Loucy (cell line): ENCODE data around the gene TMEM9.

ENCODE experiments used
- H2AFZ ChIP-seq: fragments of 200-600 bp; sonication (generic); 2 replicates; pipeline ENCODE4 v1.6.0; 2016; ENCODE audit warnings: antibody characterized with exemption, mild to moderate bottlenecking, low read length, moderate library complexity
- H3F3A ChIP-seq: fragments of 200-600 bp; 2 replicates; pipeline ENCODE4 v1.6.0; 2016; ENCODE audit warnings: antibody characterized with exemption, low read depth, mild to moderate bottlenecking
- H3K27me3 ChIP-seq: fragments of 200-600 bp; sonication (generic); 2 replicates; pipeline ENCODE4 v1.6.1; 2014; ENCODE audit warnings: low read length, mild to moderate bottlenecking; ENCODE audit not compliant: insufficient read depth, poor library complexity, severe bottlenecking
- H3K36me3 ChIP-seq: fragments of 200-600 bp; sonication (generic); 2 replicates; pipeline ENCODE4 v1.6.1; 2016; ENCODE audit warnings: low read length; ENCODE audit not compliant: insufficient read depth
- H3K4me1 ChIP-seq: fragments of 200-600 bp; sonication (generic); 2 replicates; pipeline ENCODE4 v1.5.1; 2014; ENCODE audit warnings: low read length, mild to moderate bottlenecking; ENCODE audit not compliant: insufficient read depth, poor library complexity, severe bottlenecking
- H3K4me2 ChIP-seq: fragments of 200-600 bp; sonication (generic); 2 replicates; pipeline ENCODE4 v1.6.0; 2014; ENCODE audit warnings: antibody characterized with exemption, low read length, low read depth, mild to moderate bottlenecking; ENCODE audit not compliant: poor library complexity, severe bottlenecking
- H3K4me3 ChIP-seq: fragments of 200-600 bp; sonication (generic); 2 replicates; pipeline ENCODE4 v1.5.1; 2014; ENCODE audit warnings: low read length, mild to moderate bottlenecking, mixed read lengths; ENCODE audit not compliant: poor library complexity, severe bottlenecking
- H3K79me2 ChIP-seq: fragments of 200-600 bp; sonication (generic); 2 replicates; pipeline ENCODE4 v1.6.1; 2014; ENCODE audit warnings: low read length; ENCODE audit not compliant: insufficient read depth
- H3K9ac ChIP-seq: fragments of 200-600 bp; sonication (generic); 2 replicates; pipeline ENCODE4 v1.6.0; 2014; ENCODE audit warnings: mild to moderate bottlenecking, low read depth, low read length, moderate library complexity; ENCODE audit not compliant: poor library complexity, severe bottlenecking
- H3K9me2 ChIP-seq: fragments of 200-600 bp; sonication (generic); replicated peaks from 2 replicates; pipeline ENCODE4 v1.6.1; 2016; ENCODE audit warnings: low read depth, low read length, mixed read lengths
- H3K9me3 ChIP-seq: fragments of 200-600 bp; sonication (generic); 2 replicates; pipeline ENCODE4 v1.6.1; 2014; ENCODE audit warnings: mild to moderate bottlenecking, antibody characterized with exemption, low read length, low read depth; ENCODE audit not compliant: insufficient read depth
- H4K20me1 ChIP-seq: fragments of 200-600 bp; sonication (generic); 2 replicates; pipeline ENCODE4 v1.6.0; 2014; ENCODE audit warnings: antibody characterized with exemption, low read length, mild to moderate bottlenecking; ENCODE audit not compliant: insufficient read depth, poor library complexity, severe bottlenecking
- CTCF ChIP-seq: fragments of 200-600 bp; sonication (generic); conservative IDR thresholded peaks from 2 replicates; pipeline ENCODE4 v1.5.1; 2014; ENCODE audit warnings: mild to moderate bottlenecking, antibody characterized with exemption, low read length
- EZH2phosphoT487 ChIP-seq: fragments of 200-600 bp; IDR thresholded peaks from 2 replicates; pipeline ENCODE4 v1.6.1; 2018; ENCODE audit warnings: antibody characterized with exemption, mild to moderate bottlenecking, moderate library complexity, borderline replicate concordance

TMEM9 gene

GRCh38 chr1:201104141-201104540 lies 50.1 kb downstream of the TMEM9 start:
- Histone ChIP-seq H3K9me3 (no peaks in the 10 kb centered on the region), H3K79me2 (no peaks in the 10 kb centered on the region), H2AFZ (no peak overlapping the region), H3K4me2 (no peak overlapping the region), H3K9ac (no peak overlapping the region), H3K36me3 (no peaks in the 10 kb centered on the region), H3K4me3 (no peak overlapping the region), H3K4me1 (no peaks in the 10 kb centered on the region), H4K20me1 (no peaks in the 10 kb centered on the region), H3K27me3 (no peaks in the 10 kb centered on the region), H3K9me2 (no peaks in the 10 kb centered on the region), H3F3A (no peaks in the 10 kb centered on the region)
- TF ChIP-seq EZH2phosphoT487 (no peak), CTCF (no peak)

- Histone ChIP-seq H3K79me2 (no peaks in the 10 kb centered on the region), H3K9me3 (no peaks in the 10 kb centered on the region), H4K20me1 (no peaks in the 10 kb centered on the region), H3K36me3 (no peaks in the 10 kb centered on the region), H3K9me2 (no peaks in the 10 kb centered on the region), H3K27me3 (no peaks in the 10 kb centered on the region), H3K4me1 (no peaks in the 10 kb centered on the region), H3K4me3 (no peak overlapping the region), H3K9ac (no peak overlapping the region), H2AFZ (no peak overlapping the region), H3F3A (no peaks in the 10 kb centered on the region), H3K4me2 (no peak overlapping the region)
- TF ChIP-seq CTCF = no peak
- TF ChIP-seq EZH2phosphoT487 = no peak
Measured at GRCh38 chr1:201103666-201104065, 50.6 kb downstream of the TMEM9 start.

GRCh38 chr1:201100169-201100930 lies 53.9 kb downstream of the TMEM9 start:
- Histone ChIP-seq H2AFZ (no peak overlapping the region), H3K4me2 (no peak overlapping the region), H3K36me3 (no peaks in the 10 kb centered on the region), H3K9ac (no peak overlapping the region), H4K20me1 (no peaks in the 10 kb centered on the region), H3K79me2 (no peaks in the 10 kb centered on the region), H3K4me1 (no peaks in the 10 kb centered on the region), H3K27me3 (no peaks in the 10 kb centered on the region), H3K9me2 (no peaks in the 10 kb centered on the region), H3K4me3 (no peak overlapping the region), H3F3A (no peaks in the 10 kb centered on the region), H3K9me3 (no peaks in the 10 kb centered on the region)
- no peak for TF ChIP-seq CTCF
- no peak for TF ChIP-seq EZH2phosphoT487
